ENCODE results near the gene BPIFB3. TPM values are rescaled to one million over a fixed set of nuclear protein-coding genes. Genes with fewer than 3 reads are reported as not detected.

The BPIFB3 gene
- total and polyA plus RNA-seq, 2 of the 13 experiments (the other 11 are each of a cell fraction or from before 2014, with no cell fraction given) = 0.09 TPM; not detected in 1

GRCh38 chr20:33072362-33072761 is 18.7 kb downstream of the BPIFB3 start:
- Histone ChIP-seq H3K4me2 (ENCODE audit: low read depth, low read length) (no peak overlapping the region), H3K9ac (ENCODE audit: insufficient read depth, low read depth, low read length) (no peak overlapping the region), H3K4me3 (replicated peaks in 1 of 3; ENCODE audit: insufficient read depth in 1 of 3, low read depth in 2 of 3, low read length in 3 of 3) (no peak overlapping the region), H3K9me3 (ENCODE audit: low read length) (no peaks in the 10 kb centered on the region), H3K79me2 (ENCODE audit: insufficient read depth, low read length) (no peaks in the 10 kb centered on the region), H4K20me1 (ENCODE audit: insufficient read depth, low read length) (no peaks in the 10 kb centered on the region), H3K36me3 (replicated peaks in 1 of 2; ENCODE audit: control insufficient read depth in 1 of 2, insufficient read depth in 2 of 2, low read length in 2 of 2) (no peaks in the 10 kb centered on the region), H2AFZ (ENCODE audit: low read length) (no peak overlapping the region), H3K4me1 (ENCODE audit: insufficient read depth, low read length) (no peaks in the 10 kb centered on the region), H3K27ac (ENCODE audit: extremely low read length, insufficient read depth, low read length) (no peak overlapping the region), H3K27me3 (ENCODE audit: control insufficient read depth in 1 of 2, insufficient read depth in 2 of 2, low read length in 2 of 2) (peaks cover 10 to 44% of the 10 kb centered on the region in 2 experiments)
- in situ Hi-C loops (cut with HindIII; ENCODE audit: extremely low pct_ligation_motif_present, low pct_unique_long_range_greater_than_20kb) (no loop called here), intact Hi-C loops (cut with micrococcal nuclease; ENCODE audit: unreplicated experiment) (no loop called here)
- POLR2A ChIA-PET = no interaction called here
- ATAC-seq = no peak
- no TSS peak for BruUV-seq (replicated peaks)
- DNase-seq (ENCODE audit: low spot score) = no peak
- no peak for FAIRE-seq
- TF ChIP-seq SKI (IDR thresholded peaks at IDR 0.05; ENCODE audit: partially characterized antibody) (no peak), PRPF4 (IDR thresholded peaks at IDR 0.05; ENCODE audit: low read depth, low read length, poor library complexity, severe bottlenecking) (no peak), ARID5B (CRISPR knock-in tag; IDR thresholded peaks at IDR 0.05) (no peak), KLF16 (CRISPR knock-in tag; IDR thresholded peaks at IDR 0.05) (no peak), ZNF292 (CRISPR knock-in tag; IDR thresholded peaks at IDR 0.05; ENCODE audit: borderline replicate concordance, low read depth) (no peak), RFXAP (CRISPR knock-in tag; IDR thresholded peaks at IDR 0.05; ENCODE audit: borderline replicate concordance) (no peak), NFIC (IDR thresholded peaks at IDR 0.05; ENCODE audit: low read length) (no peak), ZNF747 (CRISPR knock-in tag; IDR thresholded peaks at IDR 0.05; ENCODE audit: borderline replicate concordance) (no peak), SRSF9 (IDR thresholded peaks at IDR 0.05; ENCODE audit: borderline replicate concordance, insufficient read depth, low read depth, low read length, poor library complexity, severe bottlenecking) (no peak)
- 8% methylated on average over 4 of the region's 4 CpGs for WGBS (ENCODE audit: low lambda C conversion rate)
- CTCF ChIA-PET (ENCODE audit: low intra/inter-chr PET ratio, low total read pairs) = no interaction called here
